H1 (cell line): ENCODE results near the gene ZBTB2. TPM values are rescaled to one million over a fixed set of nuclear protein-coding genes. Genes with fewer than 3 reads are reported as not detected.

Source experiments
- CTCF ChIA-PET: fragments of 300-600 bp; sonication (Branson Sonifier 250); formaldehyde crosslinking; loops from one replicate; lab custom pipeline; 2021; ENCODE audit not compliant: partially characterized antibody; lab: Charles Lee
- POLR2A ChIA-PET: fragments of 300-600 bp; sonication (Branson Sonifier 250); formaldehyde crosslinking; loops from one replicate; lab custom pipeline; 2021; ENCODE audit warnings: inconsistent platforms; ENCODE audit not compliant: partially characterized antibody; lab: Charles Lee
- DNase-seq, 2 experiments: peaks; one replicate each; pipeline versions ENCODE4 v3.0.0 to v3.0.0-alpha.2; 2010 to 2022; ENCODE audit warnings: low spot score in 2 of 2, low read depth in 1 of 2, mixed read lengths in 1 of 2
- FAIRE-seq: peaks from 2 replicates; lab custom pipeline; 2011; peaks lifted over from hg19 to GRCh38; lab: Jason Lieb, UNC
- H2AFZ ChIP-seq: 2 replicates; pipeline ENCODE4 v1.8.1; 2012; ENCODE audit warnings: low read length, inconsistent platforms
- H2AK5ac ChIP-seq: 2 replicates; pipeline ENCODE4 v1.6.1; 2013; ENCODE audit warnings: low read depth, low read length
- H2BK120ac ChIP-seq: replicated peaks from 2 replicates; pipeline ENCODE3; 2013; ENCODE audit warnings: low read depth, low read length, inconsistent platforms
- H2BK12ac ChIP-seq: 2 replicates; pipeline ENCODE4 v1.6.1; 2013; ENCODE audit warnings: low read depth, low read length
- H2BK15ac ChIP-seq: 2 replicates; pipeline ENCODE4 v1.6.1; 2013; ENCODE audit warnings: low read length
- H2BK20ac ChIP-seq: 2 replicates; pipeline ENCODE4 v1.6.1; 2013; ENCODE audit warnings: low read length
- H2BK5ac ChIP-seq: 2 replicates; pipeline ENCODE4 v1.6.1; 2013; ENCODE audit warnings: low read depth, low read length
- H3K14ac ChIP-seq: 2 replicates; pipeline ENCODE4 v1.6.1; 2013; ENCODE audit warnings: inconsistent platforms; ENCODE audit not compliant: insufficient read length
- H3K18ac ChIP-seq: 2 replicates; pipeline ENCODE4 v1.6.1; 2013; ENCODE audit warnings: low read length; ENCODE audit errors: extremely low read depth
- H3K23ac ChIP-seq: 2 replicates; pipeline ENCODE4 v1.6.1; 2013; ENCODE audit warnings: inconsistent platforms; ENCODE audit not compliant: insufficient read length
- H3K23me2 ChIP-seq: 2 replicates; pipeline ENCODE4 v1.6.1; 2013; ENCODE audit warnings: low read depth, low read length
- H3K27ac ChIP-seq: 2 replicates; pipeline ENCODE4 v1.6.1; 2011; ENCODE audit warnings: low read depth, low read length, inconsistent platforms
- H3K27me3 ChIP-seq, 4 experiments: replicated peaks in 1 of 4; 1 replicate in 1 of 4; 2 replicates in 3 of 4; pipeline versions ENCODE4 v1.6.1 to v1.8.1; 2011 to 2013; ENCODE audit warnings: low read length in 3 of 4, mild to moderate bottlenecking in 3 of 4, inconsistent platforms in 2 of 4, mixed read lengths in 2 of 4, moderate library complexity in 1 of 4; ENCODE audit not compliant: control insufficient read depth in 3 of 4, insufficient read depth in 3 of 4; ENCODE audit errors: extremely low read depth in 1 of 4
- H3K36me3 ChIP-seq, 4 experiments: 2 replicates each; pipeline versions ENCODE4 v1.6.1 to v1.8.1; 2011 to 2013; ENCODE audit warnings: mild to moderate bottlenecking in 4 of 4, low read length in 3 of 4, moderate library complexity in 2 of 4, control low read depth in 1 of 4, inconsistent platforms in 1 of 4; ENCODE audit not compliant: insufficient read depth in 4 of 4, control insufficient read depth in 2 of 4
- H3K4ac ChIP-seq: replicated peaks from 2 replicates; pipeline ENCODE3; 2013; ENCODE audit warnings: low read length, low read depth, mixed read lengths, inconsistent platforms; ENCODE audit not compliant: insufficient read length
- H3K4me1 ChIP-seq, 4 experiments: replicated peaks in 1 of 4; 1 replicate in 1 of 4; 2 replicates in 3 of 4; pipeline versions ENCODE4 v1.6.1 to v1.8.1; 2011 to 2013; ENCODE audit warnings: low read length in 3 of 4, inconsistent platforms in 2 of 4, mixed read lengths in 1 of 4; ENCODE audit not compliant: insufficient read depth in 4 of 4, control insufficient read depth in 3 of 4
- H3K4me2 ChIP-seq, 2 experiments: 2 replicates each; pipeline versions ENCODE4 v1.6.1 to v1.8.1; 2011 to 2013; ENCODE audit warnings: low read depth in 2 of 2, low read length in 2 of 2, control low read depth in 1 of 2, inconsistent platforms in 1 of 2, mild to moderate bottlenecking in 1 of 2; ENCODE audit not compliant: insufficient read depth in 1 of 2
- H3K4me3 ChIP-seq, 4 experiments: fragments of 200-600, 300-600 bp in 1 of 4; sonication (generic), shearing (Covaris generic), sonication (Bioruptor Twin) in 1 of 4; 2 replicates each; pipeline versions ENCODE4 v1.5.1 to v1.8.1; 2011 to 2016; ENCODE audit warnings: low read length in 4 of 4, low read depth in 3 of 4, control low read depth in 2 of 4, inconsistent platforms in 2 of 4, mild to moderate bottlenecking in 2 of 4, mixed read lengths in 1 of 4, moderate library complexity in 1 of 4; ENCODE audit not compliant: insufficient read depth in 2 of 4; ENCODE audit errors: extremely low read depth in 1 of 4
- H3K56ac ChIP-seq: replicated peaks from 2 replicates; pipeline ENCODE3; 2013; ENCODE audit warnings: low read depth, mild to moderate bottlenecking, mixed read lengths, low read length, inconsistent platforms; ENCODE audit not compliant: insufficient read length
- H3K79me1 ChIP-seq: 2 replicates; pipeline ENCODE4 v1.6.1; 2013; ENCODE audit warnings: low read depth, low read length, control low read depth
- H3K79me2 ChIP-seq, 2 experiments: 2 replicates each; pipeline versions ENCODE4 v1.6.1 to v1.8.1; 2012 to 2013; ENCODE audit warnings: low read length in 2 of 2, mild to moderate bottlenecking in 2 of 2, inconsistent platforms in 1 of 2; ENCODE audit not compliant: insufficient read depth in 2 of 2, control insufficient read depth in 1 of 2
- H3K9ac ChIP-seq, 4 experiments: replicated peaks in 1 of 4; 1 replicate in 1 of 4; 2 replicates in 3 of 4; pipeline versions ENCODE4 v1.6.1 to v1.8.1; 2011 to 2013; ENCODE audit warnings: low read depth in 3 of 4, low read length in 3 of 4, control low read depth in 2 of 4, mild to moderate bottlenecking in 2 of 4, moderate library complexity in 2 of 4, inconsistent platforms in 1 of 4; ENCODE audit errors: extremely low read depth in 1 of 4
- H3K9me3 ChIP-seq, 2 experiments: 2 replicates each; pipeline versions ENCODE4 v1.6.1 to v1.8.1; 2012 to 2013; ENCODE audit warnings: mild to moderate bottlenecking in 2 of 2, moderate library complexity in 2 of 2, control low read depth in 1 of 2, inconsistent platforms in 1 of 2, low read depth in 1 of 2, low read length in 1 of 2, mixed read lengths in 1 of 2; ENCODE audit not compliant: insufficient read depth in 2 of 2
- H4K20me1 ChIP-seq, 2 experiments: replicated peaks in 1 of 2; 2 replicates each; pipeline versions ENCODE3 to v1.8.1; 2011 to 2013; ENCODE audit warnings: inconsistent platforms in 2 of 2, low read length in 2 of 2, mild to moderate bottlenecking in 1 of 2; ENCODE audit not compliant: insufficient read depth in 2 of 2, control insufficient read depth in 1 of 2
- H4K5ac ChIP-seq: 2 replicates; pipeline ENCODE4 v1.6.1; 2013; ENCODE audit warnings: low read length, low read depth, mixed read lengths, inconsistent platforms; ENCODE audit not compliant: insufficient read length
- H4K8ac ChIP-seq: 2 replicates; pipeline ENCODE4 v1.8.0; 2013; ENCODE audit warnings: mild to moderate bottlenecking, moderate library complexity, low read length, inconsistent platforms; ENCODE audit not compliant: insufficient read depth; ENCODE audit errors: extremely low read depth
- H4K91ac ChIP-seq: replicated peaks from 2 replicates; pipeline ENCODE3; 2013; ENCODE audit warnings: low read length, mixed read lengths, inconsistent platforms; ENCODE audit not compliant: insufficient read length
- CBX8 ChIP-seq: fragments of 300-800, 300-1000 bp; sonication (generic); IDR thresholded peaks from 2 replicates; pipeline ENCODE4 v1.7.1; 2016; ENCODE audit warnings: low read depth, low read length, borderline replicate concordance
- CHD2 ChIP-seq: IDR thresholded peaks from 2 replicates; pipeline ENCODE4 v1.6.1; 2012; ENCODE audit warnings: low read length, improper control_type of control experiment
- CREB1 ChIP-seq: IDR thresholded peaks from 2 replicates; pipeline ENCODE4 v1.6.1; 2012; ENCODE audit warnings: inconsistent platforms
- EP300 ChIP-seq, 2 experiments: IDR thresholded peaks; 1 replicate in 1 of 2; 2 replicates in 1 of 2; pipeline ENCODE4 v1.6.1; 2011 to 2012; ENCODE audit warnings: low read depth in 2 of 2, low read length in 2 of 2, mild to moderate bottlenecking in 2 of 2, borderline replicate concordance in 1 of 2, inconsistent platforms in 1 of 2, moderate library complexity in 1 of 2
- KDM1A ChIP-seq: fragments of 200-600, 300-600 bp; sonication (generic); IDR thresholded peaks from 2 replicates; pipeline ENCODE4 v1.7.1; 2016; ENCODE audit warnings: mild to moderate bottlenecking, low read length, borderline replicate concordance
- NANOG ChIP-seq: IDR thresholded peaks from 2 replicates; pipeline ENCODE4 v1.6.1; 2011; ENCODE audit warnings: low read length, low read depth, mild to moderate bottlenecking, inconsistent platforms; ENCODE audit not compliant: insufficient read depth, poor library complexity, severe bottlenecking
- PHF8 ChIP-seq: fragments of 200-600 bp; sonication (generic); conservative IDR thresholded peaks from 2 replicates; pipeline ENCODE4 v1.7.1; 2012; ENCODE audit warnings: low read depth, mild to moderate bottlenecking, inconsistent platforms, low read length, moderate library complexity
- POLR2A ChIP-seq, 2 experiments: IDR thresholded peaks; 1 replicate in 1 of 2; 2 replicates in 1 of 2; pipeline ENCODE4 v1.6.1; 2011; ENCODE audit warnings: low read depth in 2 of 2, low read length in 2 of 2, mild to moderate bottlenecking in 2 of 2; ENCODE audit errors: control extremely low read depth in 1 of 2
- RNF2 ChIP-seq: fragments of 200-900, 300-1000 bp; sonication (generic); IDR thresholded peaks from 2 replicates; pipeline ENCODE4 v1.7.1; 2016; ENCODE audit warnings: borderline replicate concordance, low read depth, mild to moderate bottlenecking, antibody characterized with exemption, low read length; ENCODE audit not compliant: poor library complexity, severe bottlenecking; ENCODE audit errors: missing control alignments
- RXRA ChIP-seq: IDR thresholded peaks from 2 replicates; pipeline ENCODE4 v1.6.1; 2011; ENCODE audit warnings: low read depth, mild to moderate bottlenecking, low read length, moderate library complexity; ENCODE audit not compliant: insufficient read depth
- SAP30 ChIP-seq: fragments of 300-600 bp; sonication (generic); IDR thresholded peaks from 2 replicates; pipeline ENCODE4 v1.7.1; 2012; ENCODE audit warnings: low read length, moderate library complexity, mild to moderate bottlenecking, inconsistent platforms; ENCODE audit not compliant: insufficient read depth, insufficient replicate concordance
- SP1 ChIP-seq: IDR thresholded peaks from 2 replicates; pipeline ENCODE4 v1.6.1; 2011; ENCODE audit warnings: low read depth, low read length
- TAF1 ChIP-seq: IDR thresholded peaks from 2 replicates; pipeline ENCODE4 v1.6.1; 2011; ENCODE audit warnings: mild to moderate bottlenecking, low read depth, low read length
- WGBS, 2 experiments: shearing (Covaris generic) in 1 of 2; methylation state at CpG; one replicate each; pipeline versions ENCODE4 v1.1.6 to v1.1.7; 2013 to 2015; ENCODE audit warnings: low lambda C conversion rate in 2 of 2, mixed read lengths in 2 of 2, inconsistent platforms in 1 of 2, low coverage in 1 of 2, missing lambda C conversion rate in 1 of 2; ENCODE audit not compliant: insufficient replicate concordance in 2 of 2, insufficient coverage in 1 of 2, insufficient read length in 1 of 2; ENCODE audit errors: extremely low coverage in 1 of 2, missing lambda C conversion rate in 1 of 2; 5-methylcytosine and 5-hydroxymethylcytosine counted together
- polyA plus RNA-seq, 7 experiments: library from polyadenylated mRNA; depleted of rRNA in 3 of 7; stranded (reverse) in 5 of 7; unstranded in 2 of 7; fragments of >200 nt in 5 of 7; fragments of 200-250 nt in 2 of 7; gene quantifications; 1 replicate in 5 of 7; 2 replicates in 1 of 7; 4 replicates in 1 of 7; pipeline versions ENCODE4 v1.2.1 to v1.2.3, GENCODE V29; 2011 to 2013; ENCODE audit warnings: missing spikeins in 2 of 7, mixed read lengths in 2 of 7
- total RNA-seq: library from RNA; stranded (reverse); fragmentation: NEBNext Ultra II Directional; extraction: Animal tissue kit (Norgen Biotek cat#: 25700); gene quantifications from 2 replicates; pipeline ENCODE4 v1.2.1, GENCODE V29; 2021

Gene ZBTB2
- total and polyA plus RNA-seq, 2 of the 8 experiments (the other 6 are each of a cell fraction or from before 2014, with no cell fraction given), result 16.1 to 23.7 TPM

DNA sequence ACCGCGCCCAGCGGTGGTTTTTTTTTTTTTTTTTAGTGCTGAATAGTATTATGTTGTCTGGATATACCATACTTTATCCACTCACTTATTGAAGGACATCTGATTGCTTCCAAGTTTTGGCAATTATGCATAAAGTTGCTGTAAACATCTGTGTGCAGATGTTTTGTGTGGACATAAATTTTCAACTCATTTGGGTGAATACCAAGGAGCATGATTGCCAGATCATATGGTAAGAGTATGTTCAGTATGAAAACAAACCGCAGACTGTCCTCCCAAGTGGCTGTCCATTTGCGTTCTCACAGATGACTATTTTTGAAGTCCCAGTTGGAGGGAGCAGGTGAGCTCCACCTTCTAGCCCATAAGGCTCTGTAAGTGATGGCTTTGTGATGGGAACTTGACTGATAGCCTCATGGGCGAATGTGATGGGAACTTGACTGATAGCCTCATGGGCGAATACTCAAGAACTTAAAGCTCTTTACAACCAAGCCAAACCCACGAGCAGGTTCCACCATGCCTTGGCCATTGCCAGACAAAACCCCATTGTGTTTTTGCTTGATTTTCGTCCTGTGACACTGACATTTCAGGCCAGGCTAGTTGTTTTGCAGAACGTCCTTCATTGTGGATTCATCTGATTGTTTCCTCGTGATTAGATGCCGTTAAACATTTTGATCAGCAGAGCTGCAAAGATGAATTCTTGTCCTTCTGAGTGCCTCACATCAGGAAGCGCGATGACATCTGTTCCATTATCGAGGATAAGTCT, 51.0 kb downstream of the ZBTB2 start:
- H3K9me3 ChIP-seq, result no peaks in the 10 kb centered on the region
- FAIRE-seq (no peak), DNase-seq (no peak)
- H3K4me2 ChIP-seq, result no peak overlapping the region
- H3K79me1 ChIP-seq, result no peaks in the 10 kb centered on the region; the same call in 1 of the 2 replicates
- no peak overlapping the region for H2BK5ac ChIP-seq
- no peak overlapping the region for H3K27ac ChIP-seq
- no peak overlapping the region for H2BK12ac ChIP-seq
- H3K4me3 ChIP-seq, result no peak overlapping the region
- no peak overlapping the region for H3K56ac ChIP-seq
- WGBS, 2 experiments, result 95% methylated on average over 15 of the region's 15 CpGs; no CpG with 5 or more reads in 1 of the 2 experiments
- no peak overlapping the region for H2BK15ac ChIP-seq
- POLR2A ChIA-PET, result no interaction called here
- no peak overlapping the region for H2BK120ac ChIP-seq
- no peak overlapping the region for H2AFZ ChIP-seq
- H4K20me1 ChIP-seq, result no peaks in the 10 kb centered on the region
- no peaks in the 10 kb centered on the region; a peak in 1 of 7 replicates for H3K4me1 ChIP-seq
- H3K9ac ChIP-seq, result no peak overlapping the region
- H3K4ac ChIP-seq, result no peak overlapping the region
- no peak overlapping the region for H4K5ac ChIP-seq
- no peak overlapping the region for H4K91ac ChIP-seq
- no peak overlapping the region for H2BK20ac ChIP-seq
- H4K8ac ChIP-seq, result no peak overlapping the region
- no peak overlapping the region for H2AK5ac ChIP-seq
- no peaks in the 10 kb centered on the region for H3K36me3 ChIP-seq
- no peak overlapping the region for H3K23ac ChIP-seq
- no peak overlapping the region for H3K14ac ChIP-seq
- no peaks in the 10 kb centered on the region for H3K27me3 ChIP-seq
- no peak overlapping the region for H3K18ac ChIP-seq
- CTCF ChIA-PET, result no interaction called here
- H3K79me2 ChIP-seq, result peaks cover 0 to 3% of the 10 kb centered on the region in 2 experiments; a peak in 2 of 4 replicates
- no peaks in the 10 kb centered on the region for H3K23me2 ChIP-seq
- no peak for TF ChIP-seq CHD2
- no peak for TF ChIP-seq RNF2
- no peak for TF ChIP-seq PHF8
- no peak for TF ChIP-seq POLR2A (IDR thresholded peaks at IDR 0.05; ENCODE audit: control extremely low read depth in 1 of 2, low read depth in 2 of 2, low read length in 2 of 2)
- TF ChIP-seq CREB1, result no peak
- TF ChIP-seq KDM1A, result no peak
- TF ChIP-seq CBX8, result no peak
- no peak for TF ChIP-seq TAF1
- no peak for TF ChIP-seq RXRA
- TF ChIP-seq EP300 (IDR thresholded peaks at IDR 0.05; ENCODE audit: borderline replicate concordance in 1 of 2, low read depth in 2 of 2, low read length in 2 of 2), result no peak
- TF ChIP-seq NANOG, result no peak
- no peak for TF ChIP-seq SAP30
- no peak for TF ChIP-seq SP1
